Measurements from ENCODE around the gene PARD3B. TPM values are rescaled to one million over a fixed set of nuclear protein-coding genes. Genes with fewer than 3 reads are reported as not detected.

Gene PARD3B
- total and polyA plus RNA-seq, 2 of the 8 experiments (the other 6 are each of a cell fraction or from before 2014, with no cell fraction given): 1.2 to 5.7 TPM

- TF ChIP-seq CHD7 (IDR thresholded peaks at IDR 0.05; ENCODE audit: insufficient replicate concordance, low read length) (no peak), BRCA1 (IDR thresholded peaks at IDR 0.05; ENCODE audit: low read depth, low read length) (no peak), CTCF (IDR thresholded peaks at IDR 0.05; ENCODE audit: control extremely low read depth in 1 of 3, insufficient read depth in 1 of 3, low read depth in 1 of 3, low read length in 3 of 3) (no peak), CEBPB (IDR thresholded peaks at IDR 0.05; ENCODE audit: low read depth, low read length) (no peak)
Observed at GRCh38 chr2:205607146-205607545, 1061.9 kb downstream of the PARD3B start (continued).

Data from H1 (cell line).